Endothelial cell of umbilical vein (primary cell): ENCODE data around the gene BIRC3. TPM values are rescaled to one million over a fixed set of nuclear protein-coding genes. Genes with fewer than 3 reads are reported as not detected.

Source experiments
- BruUV-seq: library from RNA; stranded (reverse); fragments of 400-500 nt; replicated peaks from 2 replicates; lab custom pipeline; 2021; lab: Mats Ljungman, UMichigan
- CTCF ChIA-PET: fragments of 300-600, 350-600 bp; sonication (Branson Sonifier 250); formaldehyde crosslinking; loops from one replicate; lab custom pipeline; 2021; ENCODE audit warnings: antibody characterized with exemption, inconsistent platforms; lab: Charles Lee
- POLR2A ChIA-PET: fragments of 300-600, 350-600 bp; sonication (Branson Sonifier 250); formaldehyde crosslinking; loops from one replicate; lab custom pipeline; 2021; ENCODE audit warnings: antibody characterized with exemption, inconsistent platforms; lab: Charles Lee
- DNase-seq: peaks from one replicate; pipeline ENCODE4 v3.0.0-alpha.2; 2011; ENCODE audit warnings: low read depth, low spot score
- FAIRE-seq: peaks from 2 replicates; lab custom pipeline; 2011; peaks lifted over from hg19 to GRCh38; lab: Jason Lieb, UNC
- H2AFZ ChIP-seq: 2 replicates; pipeline ENCODE4 v1.6.0; 2012; ENCODE audit warnings: low read depth, low read length, control low read depth, inconsistent platforms
- H3K27ac ChIP-seq: 2 replicates; pipeline ENCODE4 v1.5.1; 2011; ENCODE audit warnings: low read depth, mild to moderate bottlenecking, control low read depth, low read length, moderate library complexity; ENCODE audit not compliant: insufficient read depth
- H3K27me3 ChIP-seq, 2 experiments: 2 replicates each; pipeline versions ENCODE4 v1.6.0 to v1.6.1; 2011; ENCODE audit warnings: low read length in 2 of 2, mixed read lengths in 1 of 2; ENCODE audit not compliant: control insufficient read depth in 2 of 2, insufficient read depth in 2 of 2
- H3K36me3 ChIP-seq, 2 experiments: 2 replicates in 1 of 2; 3 replicates in 1 of 2; pipeline ENCODE4 v1.5.1; 2011; ENCODE audit warnings: low read length in 2 of 2, mild to moderate bottlenecking in 1 of 2, moderate library complexity in 1 of 2; ENCODE audit not compliant: control insufficient read depth in 2 of 2, insufficient read depth in 2 of 2; ENCODE audit errors: extremely low read depth in 1 of 2
- H3K4me1 ChIP-seq: 3 replicates; pipeline ENCODE4 v1.5.1; 2011; ENCODE audit warnings: mild to moderate bottlenecking, low read length; ENCODE audit not compliant: control insufficient read depth, insufficient read depth; ENCODE audit errors: extremely low read depth
- H3K4me2 ChIP-seq: 2 replicates; pipeline ENCODE4 v1.6.1; 2011; ENCODE audit warnings: low read length, control low read depth, mixed read lengths; ENCODE audit not compliant: insufficient read depth
- H3K4me3 ChIP-seq, 3 experiments: fragments of 200-600 bp in 1 of 3; sonication (generic), shearing (Covaris generic) in 1 of 3; replicated peaks in 1 of 3; 2 replicates each; pipeline ENCODE4 v1.5.1; 2011 to 2016; ENCODE audit warnings: control low read depth in 3 of 3, low read length in 3 of 3, mild to moderate bottlenecking in 2 of 3, inconsistent platforms in 1 of 3, low read depth in 1 of 3, moderate library complexity in 1 of 3; ENCODE audit not compliant: insufficient read depth in 1 of 3
- H3K79me2 ChIP-seq: 2 replicates; pipeline ENCODE4 v1.6.0; 2012; ENCODE audit warnings: low read length, inconsistent platforms; ENCODE audit not compliant: control insufficient read depth, insufficient read depth
- H3K9ac ChIP-seq: replicated peaks from 2 replicates; pipeline ENCODE3; 2011; ENCODE audit warnings: low read length, control low read depth; ENCODE audit not compliant: insufficient read depth; ENCODE audit errors: extremely low read depth
- H3K9me1 ChIP-seq: replicated peaks from 3 replicates; pipeline ENCODE4 v1.6.0; 2011; ENCODE audit warnings: mild to moderate bottlenecking, low read length; ENCODE audit not compliant: control insufficient read depth, insufficient read depth; ENCODE audit errors: extremely low read depth
- H3K9me3 ChIP-seq: replicated peaks from 2 replicates; pipeline ENCODE4 v1.5.1; 2012; ENCODE audit warnings: low read length, inconsistent platforms; ENCODE audit not compliant: control insufficient read depth, insufficient read depth
- H4K20me1 ChIP-seq: replicated peaks from 2 replicates; pipeline ENCODE3; 2011; ENCODE audit warnings: mild to moderate bottlenecking, low read length; ENCODE audit not compliant: control insufficient read depth, insufficient read depth; ENCODE audit errors: extremely low read depth
- EZH2 ChIP-seq: IDR thresholded peaks from 2 replicates; pipeline ENCODE4 v1.6.1; 2012; ENCODE audit warnings: borderline replicate concordance, low read depth, mild to moderate bottlenecking, moderate library complexity, low read length, inconsistent platforms; ENCODE audit not compliant: severe bottlenecking
- FOS ChIP-seq: IDR thresholded peaks from 2 replicates; pipeline ENCODE4 v1.6.1; 2011; ENCODE audit warnings: mild to moderate bottlenecking, low read length, moderate library complexity, borderline replicate concordance; ENCODE audit not compliant: insufficient read depth
- GATA2 ChIP-seq: IDR thresholded peaks from 2 replicates; pipeline ENCODE4 v1.7.0; 2011; ENCODE audit warnings: low read depth, mild to moderate bottlenecking, moderate library complexity, mixed read lengths, low read length; ENCODE audit not compliant: insufficient read length, insufficient read depth
- MAX ChIP-seq: IDR thresholded peaks from 2 replicates; pipeline ENCODE4 v1.6.1; 2011; ENCODE audit not compliant: insufficient read depth, insufficient read length
- POLR2A ChIP-seq: IDR thresholded peaks from 2 replicates; pipeline ENCODE4 v1.6.1; 2012; ENCODE audit warnings: low read depth, mild to moderate bottlenecking, control low read depth, low read length
- dilution Hi-C: fragments of 300-500 bp; cut with MboI; formaldehyde crosslinking; loops from one replicate; pipeline ENCODE4 v1.15.0; 2019; ENCODE audit warnings: low sequenced_read_pairs; ENCODE audit not compliant: extremely low pct_ligation_motif_present
- intact Hi-C: fragments of 100-400 bp; cut with micrococcal nuclease; formaldehyde crosslinking; loops from one replicate; pipeline ENCODE4 v1.10.0; 2022
- polyA plus RNA-seq, 4 experiments: library from polyadenylated mRNA; depleted of rRNA in 3 of 4; stranded (reverse) in 3 of 4; unstranded in 1 of 4; fragments of >200 nt; gene quantifications; 2 replicates each; pipeline versions ENCODE4 v1.2.1 to v1.2.3, GENCODE V29; 2011 to 2012; ENCODE audit warnings: missing spikeins in 1 of 4
- total RNA-seq: library from RNA; stranded (reverse); gene quantifications from 2 replicates; pipeline ENCODE4 v1.2.3, GENCODE V29; 2021
- TF ChIP-seq, protein P1 (sequence below), 2 donors: IDR thresholded peaks; 1 replicate in 1 of 2; 2 replicates in 1 of 2; pipeline ENCODE4 v1.5.1; 2011; ENCODE audit warnings: low read length in 2 of 2, mild to moderate bottlenecking in 2 of 2, moderate library complexity in 2 of 2, control low read depth in 1 of 2, inconsistent platforms in 1 of 2, low read depth in 1 of 2; ENCODE audit not compliant: insufficient read depth in 1 of 2; ENCODE audit errors: extremely low read depth in 1 of 2

The BIRC3 gene
- total and polyA plus RNA-seq, 2 donors (not counting 3 experiments of a cell fraction or from before 2014, with no cell fraction given), result 0.28 to 1.4 TPM

DNA sequence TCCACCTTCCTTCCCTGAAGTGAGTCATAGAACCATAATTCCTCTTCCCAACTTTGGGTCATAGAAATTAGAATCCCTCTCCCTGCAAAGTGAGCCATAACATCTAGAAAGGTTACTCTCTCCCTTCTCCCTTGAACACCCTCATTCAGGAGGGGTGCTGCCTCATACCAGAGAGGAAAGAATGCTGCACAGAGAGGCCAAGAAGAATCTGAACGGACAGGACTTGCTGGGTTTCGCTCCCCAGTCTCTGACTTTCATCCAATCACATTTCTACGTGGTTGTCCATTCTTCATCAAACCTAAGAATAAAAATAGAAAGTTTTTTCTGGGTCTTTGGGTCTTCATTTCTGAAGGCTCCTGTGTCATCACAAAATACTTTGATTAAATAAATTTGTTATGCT is 31.0 kb upstream of the BIRC3 start:
- no peak for FAIRE-seq
- intact Hi-C loops, result no loop called here

DNA sequence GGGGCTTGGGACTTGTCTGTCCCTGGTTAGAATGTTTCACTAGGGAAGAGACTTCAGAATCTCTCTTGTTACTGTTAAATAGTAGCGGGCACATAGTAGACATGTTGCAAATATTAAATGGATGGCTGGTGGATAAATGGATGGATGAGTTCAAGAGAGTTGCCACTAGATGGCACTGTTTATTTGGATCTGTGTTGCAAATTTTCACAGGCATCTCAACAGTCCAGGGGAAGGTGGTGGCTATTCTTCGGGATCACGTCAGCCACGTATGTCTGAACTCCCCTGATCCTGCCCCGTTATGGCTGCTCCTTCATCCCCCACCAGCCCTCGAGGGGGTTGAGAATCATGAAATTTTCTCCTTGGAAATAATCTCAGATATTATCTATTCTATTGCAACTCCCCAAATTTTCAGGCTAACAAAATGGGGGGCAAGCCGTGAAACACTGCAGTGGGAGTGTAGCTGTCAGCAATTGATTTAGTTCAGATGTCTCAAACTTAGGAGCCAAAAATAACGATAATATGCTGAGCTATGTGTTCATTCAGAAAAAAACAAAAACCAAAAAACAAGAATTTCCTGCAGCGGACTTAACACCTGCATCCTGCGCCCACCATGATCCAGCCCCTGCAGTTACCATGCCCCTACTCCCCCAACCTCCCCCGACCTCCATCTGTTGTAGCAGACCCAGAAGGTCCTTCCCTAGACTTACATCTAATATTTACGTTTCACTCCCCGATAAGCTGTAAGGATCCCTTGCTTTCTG is 29.1 kb upstream of the BIRC3 start:
- no TSS peak for BruUV-seq
- no peaks in the 10 kb centered on the region for H3K27me3 ChIP-seq
- POLR2A ChIA-PET, result no interaction called here
- no peak overlapping the region for H3K4me2 ChIP-seq
- H4K20me1 ChIP-seq, result no peaks in the 10 kb centered on the region
- H3K4me3 ChIP-seq, result no peak overlapping the region
- intact Hi-C loops, result loop anchor here (1.0 to 2.0 kb wide), 4 partner anchors 59 to 378 kb away; partner anchors contain the start of gene BIRC2
- TF ChIP-seq EZH2 (no peak), POLR2A (no peak), FOS (no peak)
- TF ChIP-seq, protein P1, sequence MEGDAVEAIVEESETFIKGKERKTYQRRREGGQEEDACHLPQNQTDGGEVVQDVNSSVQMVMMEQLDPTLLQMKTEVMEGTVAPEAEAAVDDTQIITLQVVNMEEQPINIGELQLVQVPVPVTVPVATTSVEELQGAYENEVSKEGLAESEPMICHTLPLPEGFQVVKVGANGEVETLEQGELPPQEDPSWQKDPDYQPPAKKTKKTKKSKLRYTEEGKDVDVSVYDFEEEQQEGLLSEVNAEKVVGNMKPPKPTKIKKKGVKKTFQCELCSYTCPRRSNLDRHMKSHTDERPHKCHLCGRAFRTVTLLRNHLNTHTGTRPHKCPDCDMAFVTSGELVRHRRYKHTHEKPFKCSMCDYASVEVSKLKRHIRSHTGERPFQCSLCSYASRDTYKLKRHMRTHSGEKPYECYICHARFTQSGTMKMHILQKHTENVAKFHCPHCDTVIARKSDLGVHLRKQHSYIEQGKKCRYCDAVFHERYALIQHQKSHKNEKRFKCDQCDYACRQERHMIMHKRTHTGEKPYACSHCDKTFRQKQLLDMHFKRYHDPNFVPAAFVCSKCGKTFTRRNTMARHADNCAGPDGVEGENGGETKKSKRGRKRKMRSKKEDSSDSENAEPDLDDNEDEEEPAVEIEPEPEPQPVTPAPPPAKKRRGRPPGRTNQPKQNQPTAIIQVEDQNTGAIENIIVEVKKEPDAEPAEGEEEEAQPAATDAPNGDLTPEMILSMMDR (IDR thresholded peaks at IDR 0.05; ENCODE audit: extremely low read depth in 1 of 2, insufficient read depth in 1 of 2, low read depth in 1 of 2, low read length in 2 of 2), result peak; percentile 55 to 65
- no peaks in the 10 kb centered on the region for H3K9me1 ChIP-seq
- FAIRE-seq (peak; percentile 98), DNase-seq (peak; percentile 66)
- CTCF ChIA-PET, result interaction anchor here (0.7 to 9.5 kb wide), 10 partner anchors 9 to 379 kb away, joined by 3 to 140 read pairs (median 7); no protein-coding TSS in a partner anchor
- no peaks in the 10 kb centered on the region for H3K79me2 ChIP-seq
- H3K9me3 ChIP-seq, result no peaks in the 10 kb centered on the region
- H3K9ac ChIP-seq, result no peak overlapping the region
- H3K27ac ChIP-seq, result no peak overlapping the region
- no peaks in the 10 kb centered on the region for H3K4me1 ChIP-seq
- peak overlapping the region; percentile 20 for H2AFZ ChIP-seq
- no peaks in the 10 kb centered on the region for H3K36me3 ChIP-seq
- dilution Hi-C loops, result no loop called here

More for the DNA sequence above, 31.0 kb upstream of the BIRC3 start:
- ChIA-PET POLR2A (no interaction called here), CTCF (interaction anchor here (0.7 to 9.5 kb wide), 4 partner anchors 8 to 380 kb away, joined by 3 to 140 read pairs (median 4); no protein-coding TSS in a partner anchor)
- Histone ChIP-seq H3K9me1 (no peaks in the 10 kb centered on the region), H3K27me3 (no peaks in the 10 kb centered on the region), H3K4me2 (no peak overlapping the region), H3K4me3 (no peak overlapping the region), H2AFZ (no peak overlapping the region), H3K4me1 (no peaks in the 10 kb centered on the region), H4K20me1 (no peaks in the 10 kb centered on the region), H3K79me2 (no peaks in the 10 kb centered on the region), H3K9ac (no peak overlapping the region), H3K9me3 (no peaks in the 10 kb centered on the region), H3K27ac (no peak overlapping the region), H3K36me3 (no peaks in the 10 kb centered on the region)
- TF ChIP-seq MAX (no peak), GATA2 (no peak), FOS (no peak), POLR2A (no peak)
- BruUV-seq, result no TSS peak
- no peak for DNase-seq
- dilution Hi-C loops, result no loop called here
